Measurements from ENCODE around the gene TEX101. TPM values are rescaled to one million over a fixed set of nuclear protein-coding genes. Genes with fewer than 3 reads are reported as not detected.

The TEX101 gene
- polyA plus RNA-seq, 3 donors, result 0.16 TPM; not detected in 2

GRCh38 chr19:43462785-43463380 lies 48.2 kb downstream of the TEX101 start:
- Mint-ChIP-seq H3K4me1 (peaks cover 35% of the 10 kb centered on the region), H3K27ac (peak overlapping the region; percentile 86 to 99 (median 97)), H3K27me3 (ENCODE audit: low read depth in 3 of 3) (peaks cover 10 to 24% (median 15%) of the 10 kb centered on the region in 3 donors), H3K4me3 (peak overlapping the region; percentile 94 to 97), H3K9me3 (peaks cover 0 to 3% (median 0%) of the 10 kb centered on the region in 7 donors), H3K36me3 (peaks cover 3 to 8% of the 10 kb centered on the region in 2 donors)
- H3K9me3 ChIP-seq (replicated peaks in 1 of 2; ENCODE audit: control insufficient read depth in 1 of 2, insufficient read depth in 1 of 2, low read length in 2 of 2), result no peaks in the 10 kb centered on the region
- H3K27ac ChIP-seq (ENCODE audit: low read depth in 1 of 2, low read length in 2 of 2), result peak overlapping the region in 1 of 2 donors; percentile 45
- no peak for DNase-seq
- peak overlapping the region; percentile 69 for H3K9ac ChIP-seq (ENCODE audit: insufficient read depth, low read length, poor library complexity, severe bottlenecking)
- no peaks in the 10 kb centered on the region for H3K27me3 ChIP-seq (ENCODE audit: control insufficient read depth in 2 of 2, insufficient read depth in 2 of 2, low read length in 2 of 2)
- intact Hi-C loops (cut with micrococcal nuclease), result loop anchor here in 1 of 2 donors (1.0 kb wide), 1 partner anchor 41 kb away; the partner anchor contains the start of gene PHLDB3
- H2AFZ ChIP-seq (ENCODE audit: insufficient read depth, low read depth, low read length, poor library complexity, severe bottlenecking), result peak overlapping the region; percentile 86
- TF ChIP-seq, protein P1, sequence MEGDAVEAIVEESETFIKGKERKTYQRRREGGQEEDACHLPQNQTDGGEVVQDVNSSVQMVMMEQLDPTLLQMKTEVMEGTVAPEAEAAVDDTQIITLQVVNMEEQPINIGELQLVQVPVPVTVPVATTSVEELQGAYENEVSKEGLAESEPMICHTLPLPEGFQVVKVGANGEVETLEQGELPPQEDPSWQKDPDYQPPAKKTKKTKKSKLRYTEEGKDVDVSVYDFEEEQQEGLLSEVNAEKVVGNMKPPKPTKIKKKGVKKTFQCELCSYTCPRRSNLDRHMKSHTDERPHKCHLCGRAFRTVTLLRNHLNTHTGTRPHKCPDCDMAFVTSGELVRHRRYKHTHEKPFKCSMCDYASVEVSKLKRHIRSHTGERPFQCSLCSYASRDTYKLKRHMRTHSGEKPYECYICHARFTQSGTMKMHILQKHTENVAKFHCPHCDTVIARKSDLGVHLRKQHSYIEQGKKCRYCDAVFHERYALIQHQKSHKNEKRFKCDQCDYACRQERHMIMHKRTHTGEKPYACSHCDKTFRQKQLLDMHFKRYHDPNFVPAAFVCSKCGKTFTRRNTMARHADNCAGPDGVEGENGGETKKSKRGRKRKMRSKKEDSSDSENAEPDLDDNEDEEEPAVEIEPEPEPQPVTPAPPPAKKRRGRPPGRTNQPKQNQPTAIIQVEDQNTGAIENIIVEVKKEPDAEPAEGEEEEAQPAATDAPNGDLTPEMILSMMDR (IDR thresholded peaks at IDR 0.05), result no peak
- peak overlapping the region; percentile 9 to 88 (median 80) for H3K4me3 ChIP-seq (replicated peaks in 1 of 3; ENCODE audit: low read depth in 2 of 3, low read length in 3 of 3)
- peak overlapping the region; percentile 90 for H3K4me2 ChIP-seq (replicated peaks; ENCODE audit: extremely low read depth, low read length, poor library complexity, severe bottlenecking)
- H4K20me1 ChIP-seq (ENCODE audit: insufficient read depth, low read length), result no peaks in the 10 kb centered on the region
- H3K36me3 ChIP-seq (replicated peaks in 1 of 2; ENCODE audit: control insufficient read depth in 1 of 2, insufficient read depth in 2 of 2, low read length in 2 of 2), result no peaks in the 10 kb centered on the region
- H3K4me1 ChIP-seq (ENCODE audit: control insufficient read depth in 1 of 2, insufficient read depth in 2 of 2, low read length in 2 of 2), result peaks cover 39 to 43% of the 10 kb centered on the region in 2 donors
- 10% methylated on average over 25 of the region's 33 CpGs for WGBS (ENCODE audit: insufficient coverage)
- H3K79me2 ChIP-seq (ENCODE audit: insufficient read depth, low read length), result no peaks in the 10 kb centered on the region

DNA sequence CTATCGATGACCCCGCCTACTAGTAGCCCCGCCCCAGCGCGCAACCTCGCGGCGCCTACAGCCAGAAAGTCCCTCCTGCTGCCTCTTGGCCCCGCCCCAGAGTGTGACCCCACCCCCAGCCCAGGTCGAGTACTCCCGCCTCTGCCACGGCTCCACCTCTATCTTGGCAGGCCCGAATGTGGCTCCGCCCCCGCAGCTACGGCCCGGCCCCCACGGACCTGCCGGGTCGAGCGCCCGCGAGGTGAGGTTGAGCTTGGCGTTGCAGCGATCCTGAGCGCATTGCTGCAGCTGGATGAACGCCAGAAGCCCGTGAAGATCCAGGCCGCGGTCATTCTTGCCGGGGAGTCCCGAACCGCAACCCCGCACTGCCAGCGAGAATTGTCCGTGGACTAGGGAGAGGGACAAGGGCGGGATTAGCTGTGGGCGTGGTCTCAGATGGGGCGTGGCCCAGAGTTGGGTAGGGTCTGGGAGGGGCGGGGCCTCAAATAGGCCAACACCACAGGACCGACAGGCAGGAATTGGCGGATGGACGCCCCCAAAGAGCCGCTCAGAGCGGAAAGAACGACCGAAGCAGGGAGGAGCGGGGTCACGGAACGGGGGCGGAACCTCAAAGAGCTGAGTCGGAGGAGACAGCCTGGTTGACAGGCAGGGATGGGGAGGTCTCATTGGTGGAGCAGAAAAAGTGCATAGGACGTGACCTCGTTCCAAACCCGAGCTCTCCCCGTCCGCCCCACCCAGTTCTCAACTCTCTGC lies 48.9 kb downstream of the TEX101 start:
- H2AFZ ChIP-seq (ENCODE audit: insufficient read depth, low read depth, low read length, poor library complexity, severe bottlenecking), result peak overlapping the region; percentile 86
- Mint-ChIP-seq H3K4me1 (peaks cover 42% of the 10 kb centered on the region), H3K27ac (peak overlapping the region; percentile 94 to 99 (median 98)), H3K4me3 (peak overlapping the region; percentile 94 to 97), H3K36me3 (peaks cover 3 to 8% of the 10 kb centered on the region in 2 donors), H3K27me3 (ENCODE audit: low read depth in 3 of 3) (peaks cover 10 to 24% (median 15%) of the 10 kb centered on the region in 3 donors), H3K9me3 (peaks cover 0 to 3% (median 0%) of the 10 kb centered on the region in 7 donors)
- H3K4me2 ChIP-seq (replicated peaks; ENCODE audit: extremely low read depth, low read length, poor library complexity, severe bottlenecking), result peak overlapping the region; percentile 90
- H4K20me1 ChIP-seq (ENCODE audit: insufficient read depth, low read length), result no peaks in the 10 kb centered on the region
- H3K9ac ChIP-seq (ENCODE audit: insufficient read depth, low read length, poor library complexity, severe bottlenecking), result peak overlapping the region; percentile 69
- no peaks in the 10 kb centered on the region for H3K27me3 ChIP-seq (ENCODE audit: control insufficient read depth in 2 of 2, insufficient read depth in 2 of 2, low read length in 2 of 2)
- H3K36me3 ChIP-seq (replicated peaks in 1 of 2; ENCODE audit: control insufficient read depth in 1 of 2, insufficient read depth in 2 of 2, low read length in 2 of 2), result no peaks in the 10 kb centered on the region
- peak overlapping the region; percentile 68 to 88 (median 80) for H3K4me3 ChIP-seq (replicated peaks in 1 of 3; ENCODE audit: low read depth in 2 of 3, low read length in 3 of 3)
- TF ChIP-seq, protein P1 (IDR thresholded peaks at IDR 0.05), result no peak
- WGBS (ENCODE audit: insufficient coverage), result 0% methylated on average over 52 of the region's 57 CpGs
- H3K27ac ChIP-seq (ENCODE audit: low read depth in 1 of 2, low read length in 2 of 2), result peak overlapping the region; percentile 70 to 90
- peak; percentile 93 to 96 (median 95) for DNase-seq
- H3K4me1 ChIP-seq (ENCODE audit: control insufficient read depth in 1 of 2, insufficient read depth in 2 of 2, low read length in 2 of 2), result peaks cover 45 to 50% of the 10 kb centered on the region in 2 donors
- intact Hi-C loops (cut with micrococcal nuclease), result loop anchor here in 1 of 2 donors (1.0 kb wide), 1 partner anchor 41 kb away; the partner anchor contains the start of gene PHLDB3
- no peaks in the 10 kb centered on the region for H3K9me3 ChIP-seq (replicated peaks in 1 of 2; ENCODE audit: control insufficient read depth in 1 of 2, insufficient read depth in 1 of 2, low read length in 2 of 2)
- H3K79me2 ChIP-seq (ENCODE audit: insufficient read depth, low read length), result no peaks in the 10 kb centered on the region

Measured in CD14-positive monocyte (primary cell).